SK-N-SH treated with all-trans-retinoic acid at 6 μM for 48 hours (cell line): ENCODE results near the gene MRPL58.

ENCODE experiments used
- ATAC-seq: fragments of 200-7000 bp; cut with Tn5 transposase; 3 replicates; pipeline ENCODE4 v1.9.1; 2020; ENCODE audit warnings: mild to moderate bottlenecking, moderate library complexity
- ARNTL ChIP-seq: fragments of 450-650 bp; formaldehyde crosslinking; IDR thresholded peaks from 2 replicates; pipeline ENCODE4 v1.5.0; 2020; ENCODE audit warnings: low read depth, mild to moderate bottlenecking, moderate library complexity, borderline replicate concordance
- BACH2 ChIP-seq: fragments of 250-450 bp; sonication (Bioruptor Pico); IDR thresholded peaks from 2 replicates; pipeline ENCODE4 v1.9.0; 2021; ENCODE audit warnings: mild to moderate bottlenecking, borderline replicate concordance
- CSDC2 ChIP-seq: fragments of 250-450 bp; sonication (Bioruptor Pico); IDR thresholded peaks from 2 replicates; pipeline ENCODE4 v1.5.0; 2020; ENCODE audit warnings: mild to moderate bottlenecking, moderate library complexity
- ESRRG ChIP-seq: fragments of 250-450 bp; sonication (Bioruptor Pico); IDR thresholded peaks from 2 replicates; pipeline ENCODE4 v1.6.1; 2021; ENCODE audit warnings: mild to moderate bottlenecking
- GLIS3 ChIP-seq: fragments of 250-450 bp; sonication (Bioruptor Pico); IDR thresholded peaks from 2 replicates; pipeline ENCODE4 v1.5.0; 2020; ENCODE audit warnings: mild to moderate bottlenecking, moderate library complexity
- ISL1 ChIP-seq: fragments of 250-450 bp; sonication (Bioruptor Pico); IDR thresholded peaks from 2 replicates; pipeline ENCODE4 v2.1.2; 2022; ENCODE audit warnings: mild to moderate bottlenecking, moderate library complexity
- OSR1 ChIP-seq: fragments of 250-450 bp; sonication (Bioruptor Pico); IDR thresholded peaks from 2 replicates; pipeline ENCODE4 v1.8.0; 2022; ENCODE audit warnings: moderate library complexity, mild to moderate bottlenecking, inconsistent platforms
- PPARA ChIP-seq: fragments of 250-450 bp; sonication (Bioruptor Pico); IDR thresholded peaks from 2 replicates; pipeline ENCODE4 v1.5.0; 2020; ENCODE audit warnings: mild to moderate bottlenecking, borderline replicate concordance
- RARB ChIP-seq: fragments of 250-450 bp; sonication (Bioruptor Pico); IDR thresholded peaks from 2 replicates; pipeline ENCODE4 v1.8.0; 2021; ENCODE audit warnings: mild to moderate bottlenecking, moderate library complexity
- SNAI2 ChIP-seq: fragments of 250-450 bp; sonication (Bioruptor Pico); IDR thresholded peaks from 2 replicates; pipeline ENCODE4 v1.5.0; 2020; ENCODE audit warnings: mild to moderate bottlenecking, moderate library complexity
- TCF4 ChIP-seq: fragments of 250-450 bp; sonication (Bioruptor Pico); IDR thresholded peaks from 2 replicates; pipeline ENCODE4 v1.8.0; 2021; ENCODE audit warnings: mild to moderate bottlenecking, moderate library complexity, borderline replicate concordance
- TOX ChIP-seq: fragments of 250-450 bp; sonication (Bioruptor Pico); IDR thresholded peaks from 2 replicates; pipeline ENCODE4 v1.8.0; 2021; ENCODE audit warnings: mild to moderate bottlenecking, moderate library complexity, borderline replicate concordance
- ZC3H10 ChIP-seq: fragments of 250-450 bp; sonication (Bioruptor Pico); IDR thresholded peaks from 2 replicates; pipeline ENCODE4 v1.5.1; 2021; ENCODE audit warnings: mild to moderate bottlenecking, moderate library complexity
- ZFP3 ChIP-seq: fragments of 250-450 bp; sonication (Bioruptor Pico); IDR thresholded peaks from 2 replicates; pipeline ENCODE4 v1.5.0; 2020; ENCODE audit warnings: mild to moderate bottlenecking, moderate library complexity
- ZFP30 ChIP-seq: fragments of 450-650 bp; formaldehyde crosslinking; IDR thresholded peaks from 2 replicates; pipeline ENCODE4 v1.5.0; 2022; ENCODE audit warnings: mild to moderate bottlenecking, moderate library complexity
- ZNF565 ChIP-seq: fragments of 450-650 bp; formaldehyde crosslinking; conservative IDR thresholded peaks from 2 replicates; pipeline ENCODE4 v1.5.0; 2020; ENCODE audit warnings: low read depth, mild to moderate bottlenecking, moderate library complexity
- ZNF70 ChIP-seq: fragments of 450-650 bp; formaldehyde crosslinking; IDR thresholded peaks from 2 replicates; pipeline ENCODE4 v1.5.0; 2020; ENCODE audit warnings: mild to moderate bottlenecking, moderate library complexity
- ZNF8 ChIP-seq: fragments of 450-650 bp; formaldehyde crosslinking; IDR thresholded peaks from 2 replicates; pipeline ENCODE4 v1.5.0; 2020; ENCODE audit warnings: mild to moderate bottlenecking, moderate library complexity
- TF ChIP-seq, protein P1 (sequence below): fragments of 250-450 bp; sonication (Bioruptor Pico); IDR thresholded peaks from 2 replicates; pipeline ENCODE4 v1.8.0; 2021; ENCODE audit warnings: low read depth, mild to moderate bottlenecking, moderate library complexity, borderline replicate concordance
- TF ChIP-seq, protein P2 (sequence below): fragments of 250-450 bp; sonication (Bioruptor Pico); IDR thresholded peaks from 2 replicates; pipeline ENCODE4 v1.5.1; 2021; ENCODE audit warnings: mild to moderate bottlenecking, moderate library complexity
- TF ChIP-seq, protein P3 (sequence below): fragments of 250-450 bp; sonication (Bioruptor Pico); IDR thresholded peaks from 2 replicates; pipeline ENCODE4 v1.5.1; 2020; ENCODE audit warnings: low read depth, mild to moderate bottlenecking, moderate library complexity

The MRPL58 gene

DNA sequence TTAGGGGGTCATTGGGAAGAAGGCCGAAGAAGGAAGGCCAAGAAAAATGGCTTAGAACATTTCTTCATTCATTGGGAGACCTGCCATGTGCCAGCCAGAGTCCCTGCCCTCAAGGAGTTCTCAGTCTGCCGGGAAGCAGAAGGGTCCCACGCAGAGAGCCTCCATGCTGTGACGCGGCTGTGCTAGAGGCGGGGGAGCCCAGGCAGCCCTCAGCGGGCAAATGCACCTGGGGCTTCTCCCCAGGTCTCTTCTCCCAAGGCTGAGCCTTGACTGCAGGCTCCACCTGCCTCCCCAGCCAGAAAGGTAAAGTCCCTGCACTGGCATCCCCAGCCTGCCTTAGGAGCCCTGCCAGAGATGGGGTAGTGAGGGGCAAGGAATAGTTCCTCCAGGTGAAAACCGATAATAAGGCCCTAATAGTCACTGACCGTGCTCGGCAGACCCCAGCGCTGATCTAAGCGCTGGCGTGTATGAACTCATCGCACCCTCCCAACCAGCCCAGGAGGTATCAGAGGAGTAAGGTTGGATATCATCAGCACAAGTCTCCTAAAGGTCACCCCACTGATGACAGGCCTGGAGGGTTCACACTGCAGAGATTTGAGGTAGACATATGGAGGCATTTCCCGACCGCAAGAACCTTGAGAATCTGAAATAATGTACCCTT is 31.0 kb upstream of the MRPL58 start:
- no peak for ATAC-seq
- TF ChIP-seq, protein P1, sequence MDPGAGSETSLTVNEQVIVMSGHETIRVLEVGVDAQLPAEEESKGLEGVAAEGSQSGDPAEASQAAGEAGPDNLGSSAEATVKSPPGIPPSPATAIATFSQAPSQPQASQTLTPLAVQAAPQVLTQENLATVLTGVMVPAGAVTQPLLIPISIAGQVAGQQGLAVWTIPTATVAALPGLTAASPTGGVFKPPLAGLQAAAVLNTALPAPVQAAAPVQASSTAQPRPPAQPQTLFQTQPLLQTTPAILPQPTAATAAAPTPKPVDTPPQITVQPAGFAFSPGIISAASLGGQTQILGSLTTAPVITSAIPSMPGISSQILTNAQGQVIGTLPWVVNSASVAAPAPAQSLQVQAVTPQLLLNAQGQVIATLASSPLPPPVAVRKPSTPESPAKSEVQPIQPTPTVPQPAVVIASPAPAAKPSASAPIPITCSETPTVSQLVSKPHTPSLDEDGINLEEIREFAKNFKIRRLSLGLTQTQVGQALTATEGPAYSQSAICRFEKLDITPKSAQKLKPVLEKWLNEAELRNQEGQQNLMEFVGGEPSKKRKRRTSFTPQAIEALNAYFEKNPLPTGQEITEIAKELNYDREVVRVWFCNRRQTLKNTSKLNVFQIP (CRISPR knock-in tag) = no peak
- 0 out of 2 replicates have a peak, but pooled peaks have one; percentile 31 for TF ChIP-seq ZNF8 (CRISPR knock-in tag)
- TF ChIP-seq, all 23 proteins: peak for 1

DNA sequence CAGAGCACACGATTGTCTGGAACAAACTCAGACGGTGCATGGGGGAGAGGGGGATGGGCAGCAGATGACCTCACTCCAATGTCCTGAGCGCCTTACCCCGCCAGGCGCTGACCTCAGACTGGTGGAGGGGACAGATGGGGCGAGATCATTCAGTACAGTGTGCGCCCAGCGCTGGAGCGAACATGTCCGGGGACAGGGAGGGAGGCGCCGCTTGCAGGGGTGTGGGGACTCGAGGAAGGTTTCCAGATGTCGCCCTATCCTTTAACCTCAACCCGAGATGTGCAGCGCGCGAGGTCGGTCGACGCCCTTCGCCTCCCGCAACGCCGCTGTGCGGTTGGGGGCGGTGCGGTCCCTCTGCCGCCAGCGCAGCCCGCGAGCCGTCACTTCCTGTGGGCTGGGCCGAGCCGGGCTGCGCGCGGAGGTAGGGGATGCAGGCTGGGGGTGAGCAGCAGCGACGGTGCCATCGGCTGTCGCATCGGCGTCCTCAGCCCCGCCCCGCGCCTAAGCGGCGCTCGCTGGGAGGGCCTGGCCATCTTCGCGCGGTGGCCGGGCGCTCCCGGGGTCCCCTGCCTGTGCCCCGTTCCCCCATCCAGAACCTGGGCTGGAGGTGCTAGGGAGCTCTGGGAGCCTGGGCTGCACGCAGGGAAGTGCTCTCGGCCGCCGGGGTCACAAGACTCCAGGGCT is 30.3 kb upstream of the MRPL58 start:
- peak; percentile 94 for ATAC-seq
- TF ChIP-seq, protein P2, sequence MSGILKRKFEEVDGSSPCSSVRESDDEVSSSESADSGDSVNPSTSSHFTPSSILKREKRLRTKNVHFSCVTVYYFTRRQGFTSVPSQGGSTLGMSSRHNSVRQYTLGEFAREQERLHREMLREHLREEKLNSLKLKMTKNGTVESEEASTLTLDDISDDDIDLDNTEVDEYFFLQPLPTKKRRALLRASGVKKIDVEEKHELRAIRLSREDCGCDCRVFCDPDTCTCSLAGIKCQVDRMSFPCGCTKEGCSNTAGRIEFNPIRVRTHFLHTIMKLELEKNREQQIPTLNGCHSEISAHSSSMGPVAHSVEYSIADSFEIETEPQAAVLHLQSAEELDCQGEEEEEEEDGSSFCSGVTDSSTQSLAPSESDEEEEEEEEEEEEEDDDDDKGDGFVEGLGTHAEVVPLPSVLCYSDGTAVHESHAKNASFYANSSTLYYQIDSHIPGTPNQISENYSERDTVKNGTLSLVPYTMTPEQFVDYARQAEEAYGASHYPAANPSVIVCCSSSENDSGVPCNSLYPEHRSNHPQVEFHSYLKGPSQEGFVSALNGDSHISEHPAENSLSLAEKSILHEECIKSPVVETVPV (CRISPR knock-in tag) = no peak
- 0 out of 2 replicates have a peak, but pooled peaks have one; percentile 44 for TF ChIP-seq ZNF70 (CRISPR knock-in tag)
- no peak for TF ChIP-seq TCF4 (CRISPR knock-in tag)
- TF ChIP-seq, protein P3, sequence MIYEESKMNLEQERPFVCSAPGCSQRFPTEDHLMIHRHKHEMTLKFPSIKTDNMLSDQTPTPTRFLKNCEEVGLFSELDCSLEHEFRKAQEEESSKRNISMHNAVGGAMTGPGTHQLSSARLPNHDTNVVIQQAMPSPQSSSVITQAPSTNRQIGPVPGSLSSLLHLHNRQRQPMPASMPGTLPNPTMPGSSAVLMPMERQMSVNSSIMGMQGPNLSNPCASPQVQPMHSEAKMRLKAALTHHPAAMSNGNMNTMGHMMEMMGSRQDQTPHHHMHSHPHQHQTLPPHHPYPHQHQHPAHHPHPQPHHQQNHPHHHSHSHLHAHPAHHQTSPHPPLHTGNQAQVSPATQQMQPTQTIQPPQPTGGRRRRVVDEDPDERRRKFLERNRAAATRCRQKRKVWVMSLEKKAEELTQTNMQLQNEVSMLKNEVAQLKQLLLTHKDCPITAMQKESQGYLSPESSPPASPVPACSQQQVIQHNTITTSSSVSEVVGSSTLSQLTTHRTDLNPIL (CRISPR knock-in tag) = peak; percentile 80; the same call in 1 of the 2 replicates
- TF ChIP-seq TOX (CRISPR knock-in tag) = no peak
- no peak for TF ChIP-seq ZC3H10 (CRISPR knock-in tag)
- TF ChIP-seq ISL1 (CRISPR knock-in tag) = no peak
- TF ChIP-seq SNAI2 (CRISPR knock-in tag) = 0 out of 2 replicates have a peak, but pooled peaks have one; percentile 54
- no peak for TF ChIP-seq BACH2 (CRISPR knock-in tag)

DNA sequence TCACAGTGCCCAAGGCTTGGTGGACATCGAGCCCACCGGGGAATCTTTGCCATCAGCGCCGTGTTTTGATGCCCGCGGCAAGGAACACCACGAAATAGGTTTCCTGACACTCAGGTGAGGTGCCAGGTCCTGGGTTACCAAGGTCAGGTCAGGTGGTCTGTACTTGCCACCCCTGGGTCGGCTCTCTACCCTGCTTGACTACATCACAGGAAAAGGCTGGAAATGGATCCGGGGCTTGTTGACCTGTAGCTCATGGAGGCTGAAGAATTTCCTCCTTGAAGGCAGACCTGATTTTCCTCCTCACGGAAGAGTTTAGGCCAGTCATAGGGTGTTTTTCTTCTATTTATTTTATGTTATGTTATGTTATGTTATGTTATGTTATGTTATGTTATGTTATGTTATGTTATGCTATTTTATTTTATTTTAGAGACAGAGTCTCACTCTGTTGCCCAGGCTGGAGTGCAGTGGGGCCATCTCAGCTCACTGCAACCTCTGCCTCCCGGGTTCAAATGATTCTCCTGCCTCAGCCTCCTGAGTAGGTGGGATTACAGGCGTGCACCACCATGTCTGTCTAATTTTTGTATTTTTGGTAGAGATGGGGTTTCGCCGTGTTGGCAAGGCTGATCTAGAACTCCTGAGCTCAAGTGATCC is 29.7 kb upstream of the MRPL58 start:
- peak; percentile 78 for TF ChIP-seq CSDC2 (CRISPR knock-in tag)
- peak; percentile 17 for ATAC-seq

DNA sequence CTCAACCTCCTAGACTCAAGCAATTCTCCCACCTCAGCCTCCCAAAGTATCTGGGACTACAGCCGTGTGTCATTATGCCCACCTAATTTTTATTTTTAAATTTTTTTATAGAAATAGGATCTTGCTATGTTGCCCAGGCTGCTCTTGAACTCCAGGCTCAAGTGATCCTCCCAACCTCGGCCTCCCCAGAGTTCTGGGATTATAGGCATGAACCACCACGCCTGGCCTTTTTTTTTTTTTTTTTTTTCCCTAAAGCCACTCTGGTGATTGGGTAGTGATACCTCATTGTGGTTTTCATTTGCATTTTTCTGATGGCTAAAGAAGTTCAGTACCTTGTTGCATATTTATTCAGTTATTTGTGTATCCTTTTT is 26.3 kb upstream of the MRPL58 start:
- no peak for ATAC-seq
- no peak for TF ChIP-seq ZFP3 (CRISPR knock-in tag)
- no peak for TF ChIP-seq ISL1 (CRISPR knock-in tag)
- TF ChIP-seq ARNTL = no peak
- no peak for TF ChIP-seq SNAI2 (CRISPR knock-in tag)
- TF ChIP-seq, protein P2 (CRISPR knock-in tag) = no peak
- TF ChIP-seq GLIS3 (CRISPR knock-in tag) = no peak
- no peak for TF ChIP-seq ZNF565 (CRISPR knock-in tag)
- TF ChIP-seq, protein P3 (CRISPR knock-in tag) = no peak
- TF ChIP-seq CSDC2 (CRISPR knock-in tag) = no peak
- TF ChIP-seq ZFP30 (CRISPR knock-in tag) = no peak
- TF ChIP-seq ZC3H10 (CRISPR knock-in tag) = no peak
- no peak for TF ChIP-seq OSR1 (CRISPR knock-in tag)
- no peak for TF ChIP-seq ZNF8 (CRISPR knock-in tag)
- TF ChIP-seq PPARA (CRISPR knock-in tag) = no peak
- TF ChIP-seq ESRRG (CRISPR knock-in tag) = no peak
- no peak for TF ChIP-seq RARB (CRISPR knock-in tag)
- TF ChIP-seq, all 23 proteins: peak for 0
